ENCODE data around the gene SNRPF. TPM values are rescaled to one million over a fixed set of nuclear protein-coding genes. Genes with fewer than 3 reads are reported as not detected.

SNRPF gene
- total and polyA plus RNA-seq, 2 experiments from 2014 or later: 10.9 to 54.6 TPM

GRCh38 chr12:95859947-95860850 is 1.4 kb downstream of the SNRPF start:
- H4K20me1 ChIP-seq (ENCODE audit: insufficient read depth, poor library complexity, severe bottlenecking): no peaks in the 10 kb centered on the region
- H3K4me3 ChIP-seq: peak overlapping the region; percentile 58
- no peak for DNase-seq (ENCODE audit: low spot score)
- WGBS (ENCODE audit: low lambda C conversion rate, missing lambda C conversion rate): 64% methylated on average over 10 of the region's 10 CpGs
- peaks cover 8% of the 10 kb centered on the region for H3K4me1 ChIP-seq (ENCODE audit: insufficient read depth)
- no peak overlapping the region for H2AFZ ChIP-seq
- H3K27me3 ChIP-seq: no peaks in the 10 kb centered on the region
- H3K9me2 ChIP-seq (replicated peaks; ENCODE audit: insufficient read depth): no peaks in the 10 kb centered on the region
- peak overlapping the region; percentile 79 for H3K27ac ChIP-seq
- peaks cover 4% of the 10 kb centered on the region for H3K36me3 ChIP-seq (replicated peaks; ENCODE audit: insufficient read depth, low read depth)
- no peak for TF ChIP-seq EZH2phosphoT487 (IDR thresholded peaks at IDR 0.05; ENCODE audit: low read depth, severe bottlenecking, unreplicated experiment)
- no peak for TF ChIP-seq CTCF (IDR thresholded peaks at IDR 0.05; ENCODE audit: poor library complexity)
- no peak for TF ChIP-seq EZH2 (IDR thresholded peaks at IDR 0.05; ENCODE audit: borderline replicate concordance)
- peaks cover 52% of the 10 kb centered on the region for H3K79me2 ChIP-seq
- H3K4me2 ChIP-seq: peak overlapping the region; percentile 92
- no peaks in the 10 kb centered on the region for H3K9me3 ChIP-seq (ENCODE audit: low read depth)

GRCh38 chr12:95862038-95862437 is 3.3 kb downstream of the SNRPF start:
- DNase-seq (ENCODE audit: low spot score): no peak
- no peaks in the 10 kb centered on the region for H4K20me1 ChIP-seq (ENCODE audit: insufficient read depth, poor library complexity, severe bottlenecking)
- no peaks in the 10 kb centered on the region for H3K9me3 ChIP-seq (ENCODE audit: low read depth)
- no peak overlapping the region for H2AFZ ChIP-seq
- peaks cover 52% of the 10 kb centered on the region for H3K79me2 ChIP-seq
- H3K27ac ChIP-seq: no peak overlapping the region
- TF ChIP-seq EZH2 (IDR thresholded peaks at IDR 0.05; ENCODE audit: borderline replicate concordance) (no peak), EZH2phosphoT487 (IDR thresholded peaks at IDR 0.05; ENCODE audit: low read depth, severe bottlenecking, unreplicated experiment) (no peak), CTCF (IDR thresholded peaks at IDR 0.05; ENCODE audit: poor library complexity) (no peak)
- peaks cover 4% of the 10 kb centered on the region for H3K36me3 ChIP-seq (replicated peaks; ENCODE audit: insufficient read depth, low read depth)
- no peak overlapping the region for H3K4me3 ChIP-seq
- H3K9me2 ChIP-seq (replicated peaks; ENCODE audit: insufficient read depth): no peaks in the 10 kb centered on the region
- peaks cover 8% of the 10 kb centered on the region for H3K4me1 ChIP-seq (ENCODE audit: insufficient read depth)
- H3K27me3 ChIP-seq: no peaks in the 10 kb centered on the region
- over 99% methylated on average over 3 of the region's 3 CpGs for WGBS (ENCODE audit: low lambda C conversion rate, missing lambda C conversion rate)
- no peak overlapping the region for H3K4me2 ChIP-seq

GRCh38 chr12:95863337-95863736 is 4.6 kb downstream of the SNRPF start:
- Histone ChIP-seq H3K79me2 (peaks cover 52% of the 10 kb centered on the region), H3K4me2 (no peak overlapping the region), H3K4me1 (ENCODE audit: insufficient read depth) (peaks cover 8% of the 10 kb centered on the region), H3K36me3 (replicated peaks; ENCODE audit: insufficient read depth, low read depth) (peaks cover 4% of the 10 kb centered on the region), H2AFZ (no peak overlapping the region), H3K27me3 (no peaks in the 10 kb centered on the region), H3K9me2 (replicated peaks; ENCODE audit: insufficient read depth) (no peaks in the 10 kb centered on the region), H4K20me1 (ENCODE audit: insufficient read depth, poor library complexity, severe bottlenecking) (no peaks in the 10 kb centered on the region), H3K27ac (no peak overlapping the region), H3K9me3 (ENCODE audit: low read depth) (no peaks in the 10 kb centered on the region), H3K4me3 (no peak overlapping the region)
- no peak for TF ChIP-seq CTCF (IDR thresholded peaks at IDR 0.05; ENCODE audit: poor library complexity)
- no peak for TF ChIP-seq EZH2phosphoT487 (IDR thresholded peaks at IDR 0.05; ENCODE audit: low read depth, severe bottlenecking, unreplicated experiment)
- TF ChIP-seq EZH2 (IDR thresholded peaks at IDR 0.05; ENCODE audit: borderline replicate concordance): no peak
- no peak for DNase-seq (ENCODE audit: low spot score)
